SK-N-SH (cell line): ENCODE measurements around the gene NLRP1. TPM values are rescaled to one million over a fixed set of nuclear protein-coding genes. Genes with fewer than 3 reads are reported as not detected.

Experiments
- CTCF ChIA-PET: fragments of 300-600, 350-600 bp; formaldehyde crosslinking; extraction: SDS; loops from one replicate; lab custom pipeline; 2021; lab: Yijun Ruan, JAX
- POLR2A ChIA-PET: fragments of 350-600 bp; sonication (Branson Sonifier 250); formaldehyde crosslinking; extraction: SDS; loops from one replicate; lab custom pipeline; 2020; ENCODE audit warnings: antibody characterized with exemption, inconsistent platforms; lab: Yijun Ruan, JAX
- DNase-seq: peaks from one replicate; pipeline ENCODE4 v3.0.0; 2012
- H2AFZ ChIP-seq: fragments of 200-600 bp; sonication (generic); 2 replicates; pipeline ENCODE4 v1.8.1; 2016; ENCODE audit warnings: antibody characterized with exemption, mild to moderate bottlenecking, low read depth
- H3F3A ChIP-seq: fragments of 200-600 bp; sonication (generic); replicated peaks from 2 replicates; pipeline ENCODE3; 2016; ENCODE audit warnings: antibody characterized with exemption, mild to moderate bottlenecking; ENCODE audit not compliant: insufficient read depth
- H3K27ac ChIP-seq, 2 experiments: fragments of 200-500 bp in 1 of 2; fragments of 200-600 bp in 1 of 2; sonication (Bioruptor generic) in 1 of 2; sonication (generic), shearing (Covaris generic) in 1 of 2; 2 replicates each; pipeline versions ENCODE4 v1.5.1 to v1.6.1; 2014 to 2016; ENCODE audit warnings: low read depth in 2 of 2, inconsistent platforms in 1 of 2, low read length in 1 of 2, mild to moderate bottlenecking in 1 of 2, mixed read lengths in 1 of 2
- H3K27me3 ChIP-seq: fragments of 200-600 bp; sonication (generic), shearing (Covaris generic); 2 replicates; pipeline ENCODE4 v1.6.1; 2016; ENCODE audit warnings: mixed run types; ENCODE audit not compliant: insufficient read depth
- H3K36me3 ChIP-seq, 2 experiments: fragments of 200-500 bp in 1 of 2; fragments of 200-600 bp in 1 of 2; sonication (Bioruptor generic) in 1 of 2; sonication (generic) in 1 of 2; replicated peaks in 1 of 2; 2 replicates each; pipeline versions ENCODE3 to v1.5.1; 2014 to 2016; ENCODE audit warnings: low read length in 1 of 2, mild to moderate bottlenecking in 1 of 2; ENCODE audit not compliant: insufficient read depth in 2 of 2, control insufficient read depth in 1 of 2
- H3K4me1 ChIP-seq, 2 experiments: fragments of 200-500 bp in 1 of 2; fragments of 200-600 bp in 1 of 2; sonication (Bioruptor generic) in 1 of 2; sonication (generic), shearing (Covaris generic) in 1 of 2; 2 replicates each; pipeline versions ENCODE4 v1.5.1 to v1.6.1; 2014 to 2016; ENCODE audit warnings: low read depth in 1 of 2, low read length in 1 of 2, mixed run types in 1 of 2; ENCODE audit not compliant: insufficient read depth in 2 of 2, control insufficient read depth in 1 of 2
- H3K4me2 ChIP-seq: fragments of 200-600 bp; sonication (generic), shearing (Covaris generic); 2 replicates; pipeline ENCODE4 v1.6.1; 2017; ENCODE audit warnings: mixed run types
- H3K4me3 ChIP-seq, 2 experiments: fragments of 200-500 bp in 1 of 2; fragments of 200-600 bp in 1 of 2; sonication (Bioruptor generic) in 1 of 2; sonication (generic), shearing (Covaris generic) in 1 of 2; 2 replicates each; pipeline versions ENCODE4 v1.5.1 to v1.8.1; 2014 to 2016; ENCODE audit warnings: low read depth in 2 of 2, inconsistent platforms in 1 of 2, low read length in 1 of 2, mild to moderate bottlenecking in 1 of 2, mixed read lengths in 1 of 2, moderate library complexity in 1 of 2
- H3K79me2 ChIP-seq: fragments of 200-600 bp; sonication (generic); 2 replicates; pipeline ENCODE4 v1.8.1; 2017; ENCODE audit warnings: mild to moderate bottlenecking; ENCODE audit not compliant: insufficient read depth
- H3K9ac ChIP-seq: fragments of 200-600 bp; sonication (generic); 2 replicates; pipeline ENCODE4 v1.6.1; 2017; ENCODE audit warnings: mixed run types
- H3K9me2 ChIP-seq: fragments of 200-600 bp; sonication (generic); 2 replicates; pipeline ENCODE4 v1.6.1; 2017; ENCODE audit warnings: mixed run types
- H3K9me3 ChIP-seq: fragments of 200-600 bp; sonication (generic); 2 replicates; pipeline ENCODE4 v1.6.1; 2017; ENCODE audit warnings: mixed run types, mild to moderate bottlenecking, moderate library complexity
- H4K20me1 ChIP-seq: fragments of 200-600 bp; sonication (generic); 2 replicates; pipeline ENCODE4 v1.6.1; 2017; ENCODE audit warnings: mild to moderate bottlenecking, mixed run types; ENCODE audit not compliant: insufficient read depth
- CTCF ChIP-seq: fragments of 200-600 bp; sonication (generic); IDR thresholded peaks from 2 replicates; pipeline ENCODE4 v1.6.1; 2017; ENCODE audit warnings: antibody characterized with exemption, mild to moderate bottlenecking, moderate library complexity
- GABPA ChIP-seq: IDR thresholded peaks from 2 replicates; pipeline ENCODE4 v1.4.0; 2012; ENCODE audit warnings: low read depth, mild to moderate bottlenecking
- MXI1 ChIP-seq: IDR thresholded peaks from 2 replicates; pipeline ENCODE4 v1.6.1; 2012; ENCODE audit warnings: mild to moderate bottlenecking, low read depth, low read length, improper control_type of control experiment
- POLR2AphosphoS5 ChIP-seq: IDR thresholded peaks from 2 replicates; pipeline ENCODE4 v1.6.1; 2012; ENCODE audit warnings: low read depth, low read length
- TAF1 ChIP-seq: IDR thresholded peaks from 2 replicates; pipeline ENCODE4 v1.6.1; 2012; ENCODE audit warnings: low read depth, mild to moderate bottlenecking, low read length, moderate library complexity, borderline replicate concordance
- TEAD4 ChIP-seq: IDR thresholded peaks from 2 replicates; pipeline ENCODE4 v1.4.0; 2012; ENCODE audit warnings: mild to moderate bottlenecking, borderline replicate concordance; ENCODE audit not compliant: insufficient read depth
- YY1 ChIP-seq: IDR thresholded peaks from 2 replicates; pipeline ENCODE4 v1.4.0; 2012; ENCODE audit warnings: low read depth, mild to moderate bottlenecking
- WGBS: methylation state at CpG from one replicate; pipeline ENCODE4 v1.1.6; 2017; ENCODE audit warnings: low lambda C conversion rate; 5-methylcytosine and 5-hydroxymethylcytosine counted together
- polyA plus RNA-seq, 3 experiments: library from polyadenylated mRNA; depleted of rRNA; stranded (reverse); fragments of >200 nt; gene quantifications; 2 replicates each; pipeline ENCODE4 v1.2.3, GENCODE V29; 2012
- TF ChIP-seq, protein P1 (sequence below): IDR thresholded peaks from 2 replicates; pipeline ENCODE4 v1.6.1; 2012; ENCODE audit warnings: mild to moderate bottlenecking, low read depth, low read length, moderate library complexity

Gene NLRP1
- polyA plus RNA-seq, 1 of the 3 experiments (the other 2 are of a cell fraction), result 51.4 TPM

DNA sequence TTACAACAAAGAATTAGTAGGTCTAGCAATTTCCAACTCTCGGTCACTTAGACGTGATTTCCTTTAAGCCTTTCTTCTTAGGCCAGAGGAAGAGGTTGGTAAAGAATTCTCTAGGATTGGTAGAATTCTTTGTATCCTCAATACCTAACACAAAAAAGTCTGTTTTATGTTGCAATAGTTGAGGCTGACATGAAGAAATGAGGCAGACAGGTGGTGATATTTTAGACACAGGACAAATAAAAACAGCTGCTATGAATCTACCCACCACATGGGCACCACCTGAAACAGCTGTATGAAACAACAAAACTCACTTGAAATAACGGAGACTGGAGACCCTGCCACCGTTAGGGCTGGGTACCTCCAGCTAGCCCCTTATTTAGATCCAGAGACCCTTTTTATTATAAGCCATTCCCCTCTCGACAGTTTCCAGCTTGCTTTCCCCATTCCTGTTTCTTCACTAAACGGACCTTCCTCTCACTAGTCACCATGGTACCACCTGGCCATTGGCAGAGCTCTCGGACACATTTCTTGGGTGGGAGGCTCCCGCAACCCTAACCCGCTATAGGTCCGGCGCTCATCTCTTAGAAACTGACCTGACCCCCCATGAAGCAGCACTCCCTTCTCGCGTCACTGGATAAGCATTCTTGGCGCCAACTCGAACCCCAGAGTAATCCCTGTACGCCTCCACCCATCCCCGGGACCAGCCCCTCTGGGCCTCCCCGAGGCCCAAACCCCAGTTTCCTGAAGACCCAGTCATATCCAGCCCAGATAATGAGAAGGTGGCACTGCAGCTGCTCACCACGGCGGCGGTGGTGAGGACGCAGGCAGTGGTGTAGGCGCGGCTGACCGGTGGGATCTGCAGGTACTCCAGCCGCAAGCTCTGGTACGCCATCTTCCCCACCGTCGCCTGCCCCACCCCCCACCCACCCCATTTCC is 98.8 kb downstream of the NLRP1 start, which contains the start of gene DERL2:
Gene DERL2 (minus strand): TSS at position 909 of the 936 bp plus-strand sequence. CDS start 17 bp downstream, at position 892.
- H2AFZ ChIP-seq, result peak within 1 kb of the TSS; percentile 79
- no peak for TF ChIP-seq TEAD4
- TF ChIP-seq YY1, result peak; percentile 79
- no peak for TF ChIP-seq CTCF
- TF ChIP-seq, protein P1, sequence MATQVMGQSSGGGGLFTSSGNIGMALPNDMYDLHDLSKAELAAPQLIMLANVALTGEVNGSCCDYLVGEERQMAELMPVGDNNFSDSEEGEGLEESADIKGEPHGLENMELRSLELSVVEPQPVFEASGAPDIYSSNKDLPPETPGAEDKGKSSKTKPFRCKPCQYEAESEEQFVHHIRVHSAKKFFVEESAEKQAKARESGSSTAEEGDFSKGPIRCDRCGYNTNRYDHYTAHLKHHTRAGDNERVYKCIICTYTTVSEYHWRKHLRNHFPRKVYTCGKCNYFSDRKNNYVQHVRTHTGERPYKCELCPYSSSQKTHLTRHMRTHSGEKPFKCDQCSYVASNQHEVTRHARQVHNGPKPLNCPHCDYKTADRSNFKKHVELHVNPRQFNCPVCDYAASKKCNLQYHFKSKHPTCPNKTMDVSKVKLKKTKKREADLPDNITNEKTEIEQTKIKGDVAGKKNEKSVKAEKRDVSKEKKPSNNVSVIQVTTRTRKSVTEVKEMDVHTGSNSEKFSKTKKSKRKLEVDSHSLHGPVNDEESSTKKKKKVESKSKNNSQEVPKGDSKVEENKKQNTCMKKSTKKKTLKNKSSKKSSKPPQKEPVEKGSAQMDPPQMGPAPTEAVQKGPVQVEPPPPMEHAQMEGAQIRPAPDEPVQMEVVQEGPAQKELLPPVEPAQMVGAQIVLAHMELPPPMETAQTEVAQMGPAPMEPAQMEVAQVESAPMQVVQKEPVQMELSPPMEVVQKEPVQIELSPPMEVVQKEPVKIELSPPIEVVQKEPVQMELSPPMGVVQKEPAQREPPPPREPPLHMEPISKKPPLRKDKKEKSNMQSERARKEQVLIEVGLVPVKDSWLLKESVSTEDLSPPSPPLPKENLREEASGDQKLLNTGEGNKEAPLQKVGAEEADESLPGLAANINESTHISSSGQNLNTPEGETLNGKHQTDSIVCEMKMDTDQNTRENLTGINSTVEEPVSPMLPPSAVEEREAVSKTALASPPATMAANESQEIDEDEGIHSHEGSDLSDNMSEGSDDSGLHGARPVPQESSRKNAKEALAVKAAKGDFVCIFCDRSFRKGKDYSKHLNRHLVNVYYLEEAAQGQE, result peak; percentile 59; the same call in 1 of the 2 replicates
- TF ChIP-seq MXI1, result 0 out of 2 replicates have a peak, but pooled peaks have one; percentile 7
- peak; percentile 37; the same call in 1 of the 2 replicates for TF ChIP-seq POLR2AphosphoS5
- peak; percentile 69 for TF ChIP-seq TAF1
- peak; percentile 63 for TF ChIP-seq GABPA
- TF ChIP-seq, all 33 proteins: peak for 6
- Histone ChIP-seq H3K4me3 (peak within 1 kb of the TSS; percentile 93 to 99), H3K4me2 (peak within 1 kb of the TSS; percentile 85), H3F3A (peaks cover 9% of the 10 kb centered on the region), H3K27me3 (no peaks in the 10 kb centered on the region), H3K9ac (peak within 1 kb of the TSS; percentile 97), H3K27ac (peak within 1 kb of the TSS; percentile 98), H4K20me1 (no peaks in the 10 kb centered on the region), H3K4me1 (peaks cover 15 to 16% of the 10 kb centered on the region in 2 experiments; a peak in 3 of 4 replicates), H3K36me3 (peaks cover 60 to 61% of the 10 kb centered on the region in 2 experiments), H3K9me2 (no peaks in the 10 kb centered on the region), H3K9me3 (no peaks in the 10 kb centered on the region), H3K79me2 (peaks cover 85% of the 10 kb centered on the region)
- CTCF ChIA-PET, result interaction anchor here (0.7 to 2.1 kb wide), 7 partner anchors 11 to 46 kb away, joined by 3 to 20 read pairs (median 4); partner anchors contain the start of genes C1QBP and DHX33
- DNase-seq, result no peak
- POLR2A ChIA-PET, result interaction anchor here (1.4 to 5.5 kb wide), 7 partner anchors 10 to 66 kb away, joined by 4 to 46 read pairs (median 8); partner anchors contain the start of genes DHX33, NUP88 and RPAIN
- WGBS, result 10% methylated on average over 21 of the region's 29 CpGs
